G401 (cell line): ENCODE measurements around the gene BNIP3. TPM values are rescaled to one million over a fixed set of nuclear protein-coding genes. Genes with fewer than 3 reads are reported as not detected.

Experiments used
- DNase-seq: peaks from one replicate; pipeline ENCODE4 v3.0.0-alpha.2; 2015; ENCODE audit warnings: low spot score
- in situ Hi-C: cut with HindIII; loops from 2 replicates; pipeline ENCODE4 v1.10.0; 2016; ENCODE audit warnings: low sequenced_read_pairs, mixed read lengths
- total RNA-seq: library from RNA; depleted of rRNA; stranded (reverse); fragments of >200 nt; shearing (Covaris generic); gene quantifications from 2 replicates; pipeline ENCODE4 v1.2.3, GENCODE V29; 2014; rRNA removed

BNIP3 gene, protein sequence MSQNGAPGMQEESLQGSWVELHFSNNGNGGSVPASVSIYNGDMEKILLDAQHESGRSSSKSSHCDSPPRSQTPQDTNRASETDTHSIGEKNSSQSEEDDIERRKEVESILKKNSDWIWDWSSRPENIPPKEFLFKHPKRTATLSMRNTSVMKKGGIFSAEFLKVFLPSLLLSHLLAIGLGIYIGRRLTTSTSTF
- 81.6 and 96.5 TPM in 2 replicates for total RNA-seq

DNA sequence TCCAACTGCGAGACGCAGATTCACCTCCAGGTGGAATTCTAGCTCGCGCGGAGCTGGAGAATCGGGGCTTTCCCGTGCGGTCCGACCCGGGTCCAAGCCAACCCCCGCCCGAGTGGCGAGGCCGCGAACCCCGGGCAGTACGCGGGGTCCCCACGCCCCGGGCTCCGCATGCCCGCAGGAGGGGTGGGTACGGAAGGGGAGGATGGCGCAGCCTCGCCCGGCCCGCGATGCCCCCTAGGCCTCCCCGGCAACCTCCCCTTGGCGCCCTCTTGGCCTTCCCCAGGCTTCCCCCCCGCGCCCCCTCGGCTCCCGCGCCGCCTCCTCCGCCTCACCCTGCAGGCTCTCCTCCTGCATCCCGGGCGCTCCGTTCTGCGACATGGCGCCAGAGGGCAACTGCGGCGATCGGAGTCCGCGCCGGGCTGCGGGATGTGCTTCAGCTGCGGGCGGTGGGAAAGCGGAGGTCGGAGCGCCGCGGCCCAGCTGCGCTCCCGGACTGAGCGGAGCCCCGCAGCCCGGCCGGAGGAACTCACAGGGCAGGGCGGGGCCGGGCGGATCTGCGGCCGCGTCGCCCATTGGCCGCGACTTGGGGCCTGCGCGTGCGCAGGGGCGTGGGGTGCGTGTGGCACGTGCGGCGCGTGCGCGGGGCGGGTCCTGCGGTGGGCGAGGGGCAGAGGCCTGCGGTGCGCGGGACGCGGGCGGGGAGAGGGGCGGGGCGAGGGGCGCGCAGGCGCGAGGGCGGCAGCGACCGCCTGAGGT is at the start of gene BNIP3:
BNIP3 (minus strand) TSS at position 495 of the 756 bp plus-strand sequence; CDS start at position 378, 117 bp downstream.
- peak; percentile 91 for DNase-seq
- in situ Hi-C loops = no loop called here

DNA sequence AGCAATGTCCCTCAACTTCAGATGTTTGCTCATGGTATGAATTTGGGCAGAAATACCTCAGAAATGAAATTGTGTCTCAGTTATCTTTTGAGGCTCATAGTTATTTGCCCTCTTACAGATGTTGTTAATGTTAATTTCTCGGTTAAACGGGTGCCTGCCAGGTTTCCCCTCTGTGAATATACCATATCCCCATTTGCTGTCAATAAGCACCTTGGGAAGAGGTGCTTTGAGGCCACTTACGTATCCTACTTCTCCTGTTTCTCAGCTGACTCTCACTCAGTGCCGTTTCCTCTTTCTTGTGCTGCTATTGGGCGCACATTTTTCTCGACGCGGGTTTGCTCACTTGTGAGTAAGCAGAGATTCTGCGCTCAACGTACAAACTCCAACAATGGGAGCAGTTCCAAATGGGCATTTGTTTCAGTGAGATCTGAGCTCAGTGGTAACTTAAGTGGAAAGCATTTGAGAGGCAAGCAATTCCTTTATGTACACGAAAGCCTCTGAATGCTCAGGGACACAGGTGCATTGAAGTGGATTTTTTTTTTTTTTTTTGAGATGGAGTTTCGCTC is 49.3 kb upstream of the BNIP3 start:
- in situ Hi-C loops = no loop called here
- DNase-seq = no peak

DNA sequence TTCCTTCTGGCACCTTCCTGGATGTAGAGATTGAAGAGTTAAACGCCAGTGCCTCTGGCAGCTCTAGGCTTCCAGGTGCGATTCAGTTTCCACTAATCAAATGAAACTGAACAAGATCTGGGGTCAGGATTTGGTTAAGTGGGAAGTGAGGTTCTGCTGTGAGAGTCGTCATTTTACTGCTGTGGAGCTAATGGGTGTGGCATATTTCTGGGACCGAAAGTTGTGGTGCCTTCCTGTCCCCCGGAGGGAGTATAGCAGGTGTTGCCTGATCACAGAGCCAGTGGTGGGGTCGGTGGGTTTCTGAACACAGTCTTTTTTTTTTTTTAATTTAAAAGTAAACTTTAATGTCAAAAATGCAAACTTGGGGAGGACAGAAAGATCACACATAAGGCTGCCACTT is 47.0 kb upstream of the BNIP3 start:
- no peak for DNase-seq
- in situ Hi-C loops = no loop called here

DNA sequence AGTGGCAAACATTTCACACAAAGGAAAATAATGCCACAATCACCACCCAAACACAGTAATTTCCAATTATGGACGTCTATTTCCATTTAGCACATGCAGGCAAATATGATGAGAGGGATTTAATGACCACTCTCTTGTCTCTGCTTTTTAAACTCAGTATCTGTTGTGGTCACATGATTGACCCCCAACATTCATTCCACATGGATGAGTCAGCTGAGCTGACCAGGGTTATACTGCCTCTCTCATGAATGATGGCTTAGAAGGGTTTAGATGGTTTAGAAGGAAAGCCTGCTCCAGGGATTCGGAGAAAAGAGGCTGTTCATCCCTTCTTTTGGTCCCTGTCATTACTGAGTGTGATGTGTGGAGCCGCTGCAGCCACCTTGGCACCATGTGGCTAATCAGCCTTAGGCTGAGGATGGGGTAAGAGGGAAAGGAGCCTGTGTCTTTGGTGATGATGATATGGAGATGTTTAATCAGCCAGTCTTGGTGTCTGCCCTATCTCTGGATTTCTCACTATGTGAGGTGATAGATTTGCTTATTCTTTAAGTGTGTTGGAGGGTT is 45.8 kb upstream of the BNIP3 start:
- in situ Hi-C loops = no loop called here
- no peak for DNase-seq

DNA sequence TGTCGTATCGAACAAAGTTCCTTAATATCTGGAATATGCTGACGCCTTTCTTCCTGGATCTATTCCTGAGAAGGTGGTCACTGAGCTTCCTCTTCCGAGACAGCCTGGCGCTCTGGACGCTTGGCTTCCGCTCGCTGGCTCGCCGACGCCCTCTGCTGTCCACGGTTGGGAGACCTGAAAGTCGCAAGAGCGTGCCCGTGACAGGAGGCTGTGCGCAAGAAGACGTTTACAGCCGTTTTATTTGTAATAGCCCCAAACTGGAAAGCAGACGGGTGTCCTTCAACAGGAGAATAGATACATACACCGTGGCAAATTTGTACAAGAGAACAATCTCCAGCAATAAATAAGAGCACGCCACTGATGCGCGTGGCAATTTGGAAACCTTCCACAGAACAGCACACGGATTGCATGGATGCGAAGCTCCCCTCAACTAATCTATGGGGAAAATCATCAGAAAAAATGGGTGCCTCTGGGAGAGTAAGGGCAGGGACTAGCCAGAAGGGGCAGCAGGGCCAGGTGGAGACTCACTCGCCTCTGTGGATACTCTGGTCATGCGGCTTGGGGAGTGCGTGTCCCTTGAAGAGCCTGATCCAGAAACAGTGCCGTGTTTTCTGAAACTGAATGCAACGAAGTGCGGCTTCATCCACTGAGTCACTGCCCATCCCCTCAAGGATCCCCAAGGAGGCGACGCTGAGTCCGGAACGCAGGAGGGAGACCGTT is 41.5 kb upstream of the BNIP3 start:
- in situ Hi-C loops = no loop called here
- DNase-seq = peak; percentile 87

DNA sequence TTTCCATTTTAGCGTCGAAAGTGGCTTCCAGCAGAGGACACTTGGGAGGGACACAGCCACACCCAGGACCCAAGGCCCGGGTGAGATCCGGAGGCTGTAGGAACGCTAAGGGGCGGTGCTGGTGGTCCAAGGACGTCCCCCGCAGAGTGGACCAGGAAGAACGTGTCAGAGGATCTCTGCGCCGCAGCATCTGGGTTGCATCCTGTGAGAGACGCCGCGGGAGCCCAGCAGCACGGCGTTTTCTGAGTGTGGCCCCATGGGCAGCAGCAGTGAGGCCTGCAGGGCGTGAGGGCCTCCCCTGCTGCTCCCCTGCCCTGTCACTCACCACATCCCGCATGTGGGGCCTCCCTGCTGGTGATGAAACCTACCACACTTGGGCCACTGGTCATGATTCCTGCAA is 40.5 kb upstream of the BNIP3 start:
- in situ Hi-C loops = no loop called here
- DNase-seq = no peak

DNA sequence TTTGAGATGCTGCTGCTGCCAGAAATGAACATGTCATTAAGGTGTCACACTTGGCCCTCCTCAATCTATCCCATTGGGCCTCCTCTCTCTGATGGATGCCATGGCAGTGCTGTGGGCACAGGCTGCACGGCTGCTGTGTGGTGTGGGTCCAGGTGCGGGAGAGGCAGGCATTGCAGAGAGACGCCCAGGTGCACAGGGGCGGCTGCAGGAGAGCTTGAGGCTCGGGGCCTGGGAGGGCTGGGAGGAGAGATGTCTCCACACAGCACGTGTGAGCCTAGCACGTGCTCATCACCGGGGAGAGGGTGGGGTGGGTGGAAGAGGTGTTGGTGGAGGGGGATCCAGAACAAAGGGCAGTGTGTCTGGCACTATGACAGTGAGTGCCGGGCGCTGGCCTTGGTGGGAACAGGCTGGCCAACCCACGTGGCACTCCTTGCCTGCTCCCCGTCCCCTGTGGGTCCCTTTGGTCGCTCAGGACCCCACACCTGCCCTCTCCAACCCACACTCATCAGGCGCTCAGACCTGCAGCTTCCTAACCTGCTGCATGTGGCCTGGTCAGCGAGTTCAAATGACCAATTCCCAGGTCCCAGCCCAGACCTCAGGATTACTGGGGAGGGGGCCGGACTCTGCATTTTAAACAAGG is 39.9 kb upstream of the BNIP3 start:
- DNase-seq = no peak
- in situ Hi-C loops = no loop called here

DNA sequence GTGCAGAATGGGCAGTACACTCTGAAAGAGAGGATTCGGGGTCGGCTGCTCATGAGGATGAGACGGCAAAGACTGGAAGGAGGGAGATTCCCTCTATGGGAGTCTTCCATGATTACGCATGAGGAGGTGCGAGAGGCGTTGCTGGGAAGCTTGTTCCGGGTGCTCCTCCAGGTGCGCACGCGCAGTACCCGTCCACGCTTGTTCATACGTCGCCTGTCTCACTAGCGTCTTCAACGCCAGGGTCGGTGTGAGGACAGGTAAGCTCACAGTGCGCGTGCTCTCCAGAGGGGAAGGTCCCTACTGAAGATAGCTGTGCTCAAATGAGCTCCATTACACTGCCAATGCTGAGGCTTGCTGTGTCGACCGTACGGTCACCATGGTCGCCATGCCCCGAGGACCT is 39.3 kb upstream of the BNIP3 start:
- DNase-seq = no peak
- in situ Hi-C loops = no loop called here

DNA sequence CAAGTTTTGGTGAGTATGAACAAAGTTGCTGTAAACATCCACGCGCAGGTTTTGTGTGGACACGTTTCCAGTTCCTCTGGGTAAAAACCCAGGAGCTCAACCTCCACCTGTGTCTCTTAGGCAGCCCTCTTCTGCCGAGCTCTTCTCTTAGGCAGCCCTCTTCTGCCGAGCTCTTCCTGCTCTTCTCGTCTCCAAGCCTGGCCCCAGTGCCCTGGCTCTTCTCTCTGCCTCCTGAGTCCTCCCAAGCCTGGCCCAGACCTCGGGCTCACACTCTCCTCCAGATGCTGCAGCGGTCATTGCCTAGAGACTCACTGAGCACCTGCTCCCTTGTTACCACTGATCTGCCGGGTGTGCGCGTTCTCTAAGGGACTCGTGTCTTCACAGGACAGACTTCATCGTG is 38.7 kb upstream of the BNIP3 start:
- in situ Hi-C loops = no loop called here
- no peak for DNase-seq

DNA sequence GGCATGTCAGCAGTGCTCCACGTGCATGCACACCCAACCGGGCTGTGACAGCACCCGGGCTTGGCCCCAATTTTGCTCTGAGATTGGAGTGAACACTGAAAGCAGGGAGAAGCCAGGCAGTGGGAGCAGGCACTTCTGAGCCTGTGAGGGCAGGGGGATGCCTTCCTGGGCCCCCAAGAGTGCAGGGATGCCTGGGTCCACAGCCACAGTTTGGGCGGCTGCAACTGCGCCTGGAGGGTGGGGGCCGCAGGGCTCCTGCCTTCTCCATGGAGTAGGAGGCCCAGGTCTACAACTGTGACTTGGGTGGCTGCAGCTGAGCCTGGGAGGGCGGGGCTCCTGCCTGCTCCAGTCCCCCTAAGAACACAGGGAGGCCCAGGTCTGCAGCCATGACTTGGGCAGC is 37.6 kb upstream of the BNIP3 start:
- DNase-seq = no peak
- in situ Hi-C loops = no loop called here

DNA sequence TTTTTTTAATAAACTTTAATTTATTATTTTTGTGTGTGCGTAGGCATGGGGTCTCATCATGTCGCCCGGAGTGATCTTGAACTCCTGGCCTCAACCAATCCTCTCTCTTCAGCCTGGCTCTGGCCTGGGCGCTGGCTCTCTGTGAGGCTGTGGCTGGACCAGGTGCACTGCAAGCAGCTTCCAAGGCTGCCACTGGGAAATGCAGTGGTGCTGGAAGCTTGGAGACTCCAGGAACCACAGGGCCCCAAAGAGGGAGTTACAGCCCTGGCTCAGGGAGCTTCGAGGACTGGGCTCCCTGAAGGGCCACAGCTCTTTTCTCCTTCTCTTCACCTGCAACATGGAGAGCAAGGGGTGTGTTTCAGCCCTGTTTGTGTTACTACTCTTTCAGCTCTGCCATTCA is 36.7 kb upstream of the BNIP3 start:
- DNase-seq = no peak
- in situ Hi-C loops = no loop called here

DNA sequence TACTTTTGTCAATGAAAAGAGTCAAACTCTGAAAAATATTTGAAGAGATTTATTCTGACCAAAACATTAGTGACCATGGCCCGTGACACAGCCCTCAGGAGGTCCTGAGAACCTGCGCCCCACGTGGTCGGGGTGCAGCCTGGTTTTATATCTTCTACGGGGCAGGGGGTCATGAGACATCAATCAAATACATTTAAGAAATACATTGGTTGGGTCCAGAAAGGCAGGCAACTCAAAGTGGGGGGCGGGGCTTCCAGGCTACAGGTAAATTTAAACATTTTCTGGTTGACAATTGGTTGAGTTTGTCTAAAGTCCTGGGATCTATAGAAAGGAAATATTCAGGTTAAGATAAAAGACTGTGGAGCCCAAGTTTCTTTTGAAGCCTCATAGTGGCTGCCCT is 34.8 kb upstream of the BNIP3 start:
- in situ Hi-C loops = no loop called here

DNA sequence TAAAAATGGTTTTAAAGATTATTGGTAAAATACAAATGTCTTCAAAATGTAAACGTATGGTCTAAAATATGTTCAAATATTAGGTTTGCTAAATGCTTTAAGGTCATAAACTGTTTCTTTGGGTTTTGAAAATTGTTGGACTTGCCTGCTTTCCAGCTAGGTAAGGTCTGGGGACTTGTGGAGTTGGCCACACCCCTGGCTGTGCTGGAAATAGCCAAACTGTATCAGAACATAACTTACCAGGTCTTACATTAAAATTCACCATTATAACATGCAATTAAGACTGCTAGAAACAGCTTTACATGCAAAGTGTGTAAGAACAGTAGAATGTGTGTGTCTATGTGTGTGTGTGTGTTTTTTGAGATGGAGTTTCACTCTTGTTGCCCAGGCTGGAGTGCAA is 29.7 kb upstream of the BNIP3 start:
- no peak for DNase-seq
- in situ Hi-C loops = no loop called here

More for the DNA sequence above, 34.8 kb upstream of the BNIP3 start:
- no peak for DNase-seq

DNA sequence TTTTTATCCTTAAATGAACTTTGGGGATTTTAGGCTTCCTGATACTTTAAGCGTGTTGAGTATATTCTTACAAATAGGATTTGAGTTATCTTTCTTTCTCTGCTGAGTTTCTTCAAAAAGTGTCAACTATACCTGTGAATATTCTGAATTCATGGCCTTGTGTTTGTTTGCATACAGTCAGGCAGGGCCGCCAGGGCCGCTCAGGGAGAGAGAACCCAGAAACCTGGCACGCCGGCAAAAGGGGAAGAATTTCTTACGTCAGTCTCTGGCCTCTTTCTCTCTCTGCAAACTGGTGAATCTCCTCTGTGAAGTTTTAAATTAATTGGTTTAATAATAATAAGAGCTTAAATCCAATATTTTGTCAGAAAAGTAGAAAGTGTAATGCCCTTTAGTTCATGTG is 29.3 kb upstream of the BNIP3 start:
- no peak for DNase-seq
- in situ Hi-C loops = no loop called here

DNA sequence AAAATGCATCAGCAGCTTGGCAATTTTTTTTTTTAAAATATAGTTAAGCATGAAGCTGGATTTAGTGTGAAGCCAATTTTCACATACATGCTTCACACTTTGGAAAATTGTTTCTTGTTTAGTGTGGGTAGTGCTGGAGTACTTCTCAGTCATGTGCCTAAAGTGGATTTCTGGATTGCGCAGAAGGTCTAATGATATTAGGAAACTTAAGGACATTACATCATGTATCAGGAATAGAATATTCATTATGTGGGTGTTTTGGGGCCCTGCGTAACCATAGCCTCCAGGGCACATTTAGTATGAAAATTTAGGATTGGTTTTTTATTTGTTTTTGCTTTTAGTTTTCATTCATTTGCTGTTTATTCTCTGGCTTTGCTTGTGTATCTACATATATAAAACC is 28.8 kb upstream of the BNIP3 start:
- no peak for DNase-seq
- in situ Hi-C loops = no loop called here

DNA sequence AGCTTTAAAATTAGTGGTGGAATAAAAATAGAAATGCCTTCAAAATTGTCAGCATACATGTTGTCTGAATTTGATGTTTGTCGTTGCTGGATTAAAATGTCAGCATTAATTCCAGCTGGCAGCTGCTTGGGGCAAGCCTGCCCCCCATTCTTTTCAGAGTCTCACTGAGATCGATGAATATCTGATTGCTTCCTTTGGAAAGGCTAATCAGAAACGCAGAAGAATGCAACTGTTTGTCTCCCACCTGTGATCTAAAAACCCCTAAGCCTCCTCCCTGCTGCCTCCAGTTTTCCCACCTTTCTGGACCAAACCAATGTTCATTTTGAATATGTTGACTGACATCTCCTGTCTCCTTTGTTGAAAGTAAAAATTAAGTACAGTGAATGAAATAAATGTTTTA is 27.9 kb upstream of the BNIP3 start:
- DNase-seq = no peak

DNA sequence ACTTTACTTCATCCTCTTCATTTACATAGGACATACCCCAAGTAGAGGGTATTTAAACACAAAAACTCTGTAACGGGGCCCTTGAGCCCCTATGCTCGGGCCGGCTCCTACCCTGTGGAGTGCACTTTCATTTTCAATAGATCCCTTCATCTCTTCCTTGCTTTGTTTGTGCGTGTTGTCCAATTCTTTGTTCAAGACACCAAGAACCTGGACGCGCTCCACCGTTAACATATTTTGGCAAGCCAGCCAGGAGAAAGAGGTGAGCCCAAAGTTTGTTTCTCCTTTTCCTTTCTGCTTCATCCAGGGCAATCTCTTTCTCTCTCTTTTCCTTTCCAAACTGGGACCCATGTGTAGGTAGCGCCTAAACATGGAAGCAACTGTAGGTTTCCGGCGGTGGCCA is 26.0 kb upstream of the BNIP3 start:
- in situ Hi-C loops = no loop called here
- no peak for DNase-seq

More for the DNA sequence above, 27.9 kb upstream of the BNIP3 start:
- in situ Hi-C loops = no loop called here

DNA sequence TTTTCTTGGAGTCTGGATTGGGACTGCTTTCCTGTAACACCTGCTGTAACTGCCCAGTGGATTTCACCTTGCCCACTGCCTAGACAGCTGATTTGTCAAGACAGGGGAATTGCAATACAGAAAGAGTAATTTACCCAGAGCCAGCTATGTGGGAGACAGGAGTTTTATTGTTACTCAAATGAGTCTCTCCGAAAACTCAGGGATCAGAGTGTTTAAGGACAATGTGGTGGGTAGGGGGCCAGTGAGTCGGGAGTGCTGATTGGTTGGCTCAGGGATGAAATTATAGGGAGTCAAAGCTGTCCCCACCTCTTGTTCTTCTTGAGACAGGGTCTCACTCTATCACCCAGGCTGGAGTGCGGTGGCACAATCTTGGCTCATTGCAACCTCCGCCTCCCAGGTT is 25.2 kb upstream of the BNIP3 start:
- no peak for DNase-seq
- in situ Hi-C loops = no loop called here

DNA sequence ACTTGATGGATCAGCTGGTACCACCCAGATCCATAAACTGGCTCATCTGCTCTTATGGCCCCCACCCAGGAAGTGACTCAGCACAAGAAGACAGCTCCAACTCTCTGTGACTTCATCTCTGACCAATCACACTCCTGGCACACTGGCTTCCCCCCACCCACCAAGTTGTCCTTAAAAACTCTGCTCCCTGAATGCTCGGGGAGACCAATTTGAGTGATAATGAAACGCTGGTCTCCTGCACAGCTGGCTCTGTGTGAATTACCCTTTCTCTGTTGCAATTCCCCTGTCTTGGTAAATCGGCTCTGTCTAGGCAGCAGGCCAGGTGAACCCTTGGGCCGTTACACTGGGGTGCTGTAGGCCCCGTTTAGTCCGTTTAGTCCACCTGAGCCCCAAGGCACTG is 23.4 kb upstream of the BNIP3 start:
- DNase-seq = no peak
- in situ Hi-C loops = no loop called here
